GM21825 (cell line): Measurements from ENCODE around the gene PRDX2.

ENCODE experiments used
- ATAC-seq: cut with Tn5 transposase; IDR thresholded peaks from one replicate; pipeline ENCODE4 v1.9.1; 2021; ENCODE audit warnings: mild to moderate bottlenecking, moderate library complexity; ENCODE audit not compliant: unreplicated experiment

The PRDX2 gene

GRCh38 chr19:12782424-12783290 is 18.9 kb downstream of the PRDX2 start:
- no peak for ATAC-seq

GRCh38 chr19:12782174-12782423 is 19.5 kb downstream of the PRDX2 start:
- ATAC-seq = no peak

- no peak for ATAC-seq
Measured at GRCh38 chr19:12779162-12779993, 22.2 kb downstream of the PRDX2 start.

- ATAC-seq = no peak
Measured at GRCh38 chr19:12778905-12779161, 22.8 kb downstream of the PRDX2 start.

- ATAC-seq = no peak
Measured at GRCh38 chr19:12778017-12778904, 23.3 kb downstream of the PRDX2 start.

GRCh38 chr19:12777217-12778016 is 24.2 kb downstream of the PRDX2 start:
- no peak for ATAC-seq

- no peak for ATAC-seq
Measured at GRCh38 chr19:12774588-12775555, 26.7 kb downstream of the PRDX2 start, which contains the start of gene HOOK2. Gene HOOK2, minus strand, starts transcription at chr19:12775552. Its CDS starts 103 bp downstream, at chr19:12775449.

GRCh38 chr19:12773571-12773970 is 28.0 kb downstream of the PRDX2 start:
- no peak for ATAC-seq

- no peak for ATAC-seq
Measured at GRCh38 chr19:12772323-12772722, 29.3 kb downstream of the PRDX2 start.

- no peak for ATAC-seq
Measured at GRCh38 chr19:12770922-12771321, 30.7 kb downstream of the PRDX2 start.

GRCh38 chr19:12769689-12770088 is 31.9 kb downstream of the PRDX2 start:
- ATAC-seq = no peak

GRCh38 chr19:12767666-12768065 is 33.9 kb downstream of the PRDX2 start:
- ATAC-seq = no peak

GRCh38 chr19:12767150-12767549 is 34.5 kb downstream of the PRDX2 start:
- ATAC-seq = no peak

- no peak for ATAC-seq
Measured at GRCh38 chr19:12766051-12766521, 35.5 kb downstream of the PRDX2 start.

- ATAC-seq = no peak
Measured at GRCh38 chr19:12764698-12765097, 36.9 kb downstream of the PRDX2 start.

GRCh38 chr19:12763100-12763499 is 38.5 kb downstream of the PRDX2 start:
- no peak for ATAC-seq

- no peak for ATAC-seq
Measured at GRCh38 chr19:12759686-12760085, 41.9 kb downstream of the PRDX2 start.

- ATAC-seq = no peak
Measured at GRCh38 chr19:12757544-12758274, 43.9 kb downstream of the PRDX2 start.
